Activated CD8-positive, alpha-beta T cell treated with anti-CD3 and anti-CD28 coated beads for 36 hours (primary cell): ENCODE measurements around the gene TIPRL. TPM values are rescaled to one million over a fixed set of nuclear protein-coding genes. Genes with fewer than 3 reads are reported as not detected.

Experiments
- ATAC-seq: fragments of 200-7000 bp; cut with Tn5 transposase; one replicate; pipeline ENCODE4 v1.10.0; 2021; ENCODE audit warnings: mild to moderate bottlenecking, moderate library complexity
- CTCF ChIA-PET: fragments of 350-600 bp; sonication (Branson Sonifier 250); formaldehyde crosslinking; loops from one replicate; lab custom pipeline; 2021; ENCODE audit warnings: antibody characterized with exemption; lab: Charles Lee
- POLR2A ChIA-PET: fragments of 350-600 bp; sonication (Branson Sonifier 250); formaldehyde crosslinking; loops from one replicate; lab custom pipeline; 2021; ENCODE audit warnings: antibody characterized with exemption; lab: Charles Lee
- DNase-seq: peaks from one replicate; pipeline ENCODE4 v3.0.0-alpha.2; 2020
- H3K27ac Mint-ChIP-seq: one replicate; pipeline ENCODE4 v1.8.0; 2021; ENCODE audit warnings: mild to moderate bottlenecking, mixed read lengths
- H3K27me3 Mint-ChIP-seq: one replicate; pipeline ENCODE4 v1.8.0; 2021; ENCODE audit warnings: mixed read lengths
- H3K36me3 Mint-ChIP-seq: one replicate; pipeline ENCODE4 v1.8.0; 2021; ENCODE audit warnings: low read depth, mixed read lengths
- H3K4me1 Mint-ChIP-seq: one replicate; pipeline ENCODE4 v1.8.0; 2021; ENCODE audit warnings: low read depth, mixed read lengths
- H3K4me3 Mint-ChIP-seq: one replicate; pipeline ENCODE4 v1.8.0; 2021; ENCODE audit warnings: mild to moderate bottlenecking, moderate library complexity, mixed read lengths
- H3K9me3 Mint-ChIP-seq: one replicate; pipeline ENCODE4 v1.8.0; 2021; ENCODE audit warnings: mixed read lengths
- CTCF ChIP-seq: fragments of 200-600 bp; IDR thresholded peaks from one replicate; pipeline ENCODE4 v1.8.0; 2022; ENCODE audit warnings: antibody characterized with exemption, mild to moderate bottlenecking
- intact Hi-C: fragments of 100-400 bp; cut with micrococcal nuclease; formaldehyde crosslinking; loops from one replicate; pipeline ENCODE4 v1.10.0; 2022
- total RNA-seq, 2 experiments: library from RNA; stranded (reverse); gene quantifications; one replicate each; pipeline ENCODE4 v1.2.3, GENCODE V29; 2021

The TIPRL gene
- total RNA-seq, 2 experiments from 2014 or later, result 52.2 to 52.5 TPM

GRCh38 chr1:168159979-168160378 is 18.8 kb upstream of the TIPRL start:
- POLR2A ChIA-PET, result no interaction called here
- H3K27me3 Mint-ChIP-seq, result peaks cover 11% of the 10 kb centered on the region
- no peak for ATAC-seq
- TF ChIP-seq CTCF, result no peak
- peaks cover 5% of the 10 kb centered on the region for H3K36me3 Mint-ChIP-seq
- CTCF ChIA-PET, result interaction anchor here (1.1 to 2.1 kb wide), 2 partner anchors 14 to 74 kb away, joined by 3 to 10 read pairs; no protein-coding TSS in a partner anchor
- H3K4me3 Mint-ChIP-seq, result no peak overlapping the region
- H3K27ac Mint-ChIP-seq, result no peak overlapping the region
- intact Hi-C loops, result no loop called here
- H3K9me3 Mint-ChIP-seq, result peaks cover 16% of the 10 kb centered on the region
- no peak for DNase-seq
- H3K4me1 Mint-ChIP-seq, result peaks cover 2% of the 10 kb centered on the region

- Mint-ChIP-seq H3K27ac (no peak overlapping the region), H3K4me3 (no peak overlapping the region), H3K36me3 (peaks cover 5% of the 10 kb centered on the region), H3K9me3 (peaks cover 16% of the 10 kb centered on the region), H3K4me1 (peaks cover 2% of the 10 kb centered on the region), H3K27me3 (peaks cover 11% of the 10 kb centered on the region)
- POLR2A ChIA-PET, result no interaction called here
- intact Hi-C loops, result no loop called here
- CTCF ChIA-PET, result interaction anchor here (0.6 to 2.1 kb wide), 2 partner anchors 16 to 28 kb away, joined by 3 to 10 read pairs; no protein-coding TSS in a partner anchor
- no peak for TF ChIP-seq CTCF
- ATAC-seq (no peak), DNase-seq (no peak)
Measured at GRCh38 chr1:168161459-168161858, 17.3 kb upstream of the TIPRL start.

GRCh38 chr1:168163670-168164069 is 15.1 kb upstream of the TIPRL start:
- intact Hi-C loops, result no loop called here
- Mint-ChIP-seq H3K27me3 (peaks cover 8% of the 10 kb centered on the region), H3K27ac (no peak overlapping the region), H3K4me3 (no peak overlapping the region), H3K9me3 (peaks cover 10% of the 10 kb centered on the region), H3K4me1 (peaks cover 2% of the 10 kb centered on the region), H3K36me3 (peaks cover 3% of the 10 kb centered on the region)
- TF ChIP-seq CTCF, result no peak
- ATAC-seq (no peak), DNase-seq (no peak)
- ChIA-PET POLR2A (no interaction called here), CTCF (no interaction called here)

- ChIA-PET CTCF (interaction anchor here (2.1 kb wide), 1 partner anchor 19 kb away, joined by 9 read pairs; no protein-coding TSS in a partner anchor), POLR2A (no interaction called here)
- H3K4me1 Mint-ChIP-seq, result no peaks in the 10 kb centered on the region
- H3K27ac Mint-ChIP-seq, result no peak overlapping the region
- ATAC-seq (no peak), DNase-seq (no peak)
- TF ChIP-seq CTCF, result no peak
- peaks cover 9% of the 10 kb centered on the region for H3K9me3 Mint-ChIP-seq
- H3K36me3 Mint-ChIP-seq, result no peaks in the 10 kb centered on the region
- intact Hi-C loops, result no loop called here
- H3K27me3 Mint-ChIP-seq, result peaks cover 8% of the 10 kb centered on the region
- no peak overlapping the region for H3K4me3 Mint-ChIP-seq
Measured at GRCh38 chr1:168164771-168165170, 14.0 kb upstream of the TIPRL start.

- no peak for TF ChIP-seq CTCF
- ChIA-PET POLR2A (interaction anchor here (0.5 kb wide), 1 partner anchor 34 kb away, joined by 3 read pairs; no protein-coding TSS in a partner anchor), CTCF (interaction anchor here (0.7 to 2.1 kb wide), 3 partner anchors 9 to 22 kb away, joined by 3 to 19 read pairs (median 3); no protein-coding TSS in a partner anchor)
- no peak for DNase-seq
- ATAC-seq, result no peak
- Mint-ChIP-seq H3K4me1 (no peaks in the 10 kb centered on the region), H3K27me3 (peaks cover 1% of the 10 kb centered on the region), H3K36me3 (no peaks in the 10 kb centered on the region), H3K9me3 (no peaks in the 10 kb centered on the region), H3K4me3 (no peak overlapping the region), H3K27ac (no peak overlapping the region)
- intact Hi-C loops, result no loop called here
Measured at GRCh38 chr1:168167806-168168205, 11.0 kb upstream of the TIPRL start.
